Neural progenitor cell (in vitro differentiated cells): ENCODE measurements around the gene CBFA2T3. TPM values are rescaled to one million over a fixed set of nuclear protein-coding genes. Genes with fewer than 3 reads are reported as not detected.

Experiments
- DNase-seq: peaks from one replicate; pipeline ENCODE4 v3.0.0-alpha.2; 2016; ENCODE audit warnings: low spot score
- H2AFZ ChIP-seq: fragments of 200-600 bp; sonication (generic); replicated peaks from 2 replicates; pipeline ENCODE4 v1.6.1; 2016; ENCODE audit warnings: antibody characterized with exemption
- H3F3A ChIP-seq: fragments of 200-600 bp; sonication (generic); 2 replicates; pipeline ENCODE4 v1.6.1; 2016; ENCODE audit warnings: antibody characterized with exemption, low read depth
- H3K27ac ChIP-seq: fragments of 200-600 bp; sonication (generic); 2 replicates; pipeline ENCODE4 v1.5.1; 2016; ENCODE audit warnings: mild to moderate bottlenecking
- H3K27me3 ChIP-seq: fragments of 200-600 bp; sonication (generic); 2 replicates; pipeline ENCODE4 v1.6.1; 2016; ENCODE audit warnings: mild to moderate bottlenecking, moderate library complexity
- H3K36me3 ChIP-seq: fragments of 200-600 bp; sonication (generic); 2 replicates; pipeline ENCODE4 v1.5.1; 2016
- H3K4me1 ChIP-seq: fragments of 200-600 bp; sonication (generic); 2 replicates; pipeline ENCODE4 v1.6.1; 2016; ENCODE audit warnings: mixed run types
- H3K4me2 ChIP-seq: fragments of 200-600 bp; sonication (generic); 2 replicates; pipeline ENCODE4 v1.6.1; 2016
- H3K4me3 ChIP-seq: fragments of 200-600 bp; sonication (generic); 2 replicates; pipeline ENCODE4 v1.5.1; 2016
- H3K79me2 ChIP-seq: fragments of 200-600 bp; sonication (generic); 2 replicates; pipeline ENCODE4 v1.6.1; 2016; ENCODE audit warnings: low read depth
- H3K9ac ChIP-seq: fragments of 200-600 bp; sonication (generic); 2 replicates; pipeline ENCODE4 v1.6.1; 2016
- H3K9me3 ChIP-seq: fragments of 200-600 bp; sonication (generic); 2 replicates; pipeline ENCODE4 v1.5.1; 2016; ENCODE audit warnings: low read depth
- H4K20me1 ChIP-seq: fragments of 200-600 bp; sonication (generic); 2 replicates; pipeline ENCODE4 v1.6.1; 2016; ENCODE audit warnings: low read depth
- H3K27ac Mint-ChIP-seq: 3 replicates; pipeline ENCODE4 v1.8.0; 2021; ENCODE audit warnings: mixed read lengths
- H3K27me3 Mint-ChIP-seq: 2 replicates; pipeline ENCODE4 v1.8.0; 2022; ENCODE audit warnings: low read depth, mild to moderate bottlenecking, inconsistent platforms, moderate library complexity, mixed read lengths; ENCODE audit not compliant: insufficient read depth
- H3K36me3 Mint-ChIP-seq: 3 replicates; pipeline ENCODE4 v1.8.0; 2021; ENCODE audit warnings: mixed read lengths
- H3K4me1 Mint-ChIP-seq: 3 replicates; pipeline ENCODE4 v1.8.0; 2021; ENCODE audit warnings: mixed read lengths
- H3K4me3 Mint-ChIP-seq: 3 replicates; pipeline ENCODE4 v1.8.0; 2021; ENCODE audit warnings: mild to moderate bottlenecking, moderate library complexity, mixed read lengths
- H3K9me3 Mint-ChIP-seq: 3 replicates; pipeline ENCODE4 v1.8.0; 2020; ENCODE audit warnings: mixed read lengths
- EZH2 ChIP-seq: fragments of 200-600 bp; sonication (generic); IDR thresholded peaks from 2 replicates; pipeline ENCODE4 v1.6.1; 2017; ENCODE audit warnings: antibody characterized with exemption, mild to moderate bottlenecking, moderate library complexity
- EZH2phosphoT487 ChIP-seq: fragments of 200-600 bp; sonication (generic); IDR thresholded peaks from 2 replicates; pipeline ENCODE4 v1.6.1; 2017; ENCODE audit warnings: antibody characterized with exemption
- total RNA-seq: library from RNA; depleted of rRNA; stranded (reverse); fragments of >200 nt; gene quantifications from 2 replicates; pipeline ENCODE4 v1.2.3, GENCODE V29; 2015; ENCODE audit warnings: low replicate concordance
- TF ChIP-seq, protein P1 (sequence below): fragments of 200-600 bp; sonication (generic); IDR thresholded peaks from 2 replicates; pipeline ENCODE4 v1.5.1; 2017; ENCODE audit warnings: antibody characterized with exemption, mild to moderate bottlenecking

The CBFA2T3 gene
- total RNA-seq, 1 donor from 2014 or later = 0.22 TPM

DNA sequence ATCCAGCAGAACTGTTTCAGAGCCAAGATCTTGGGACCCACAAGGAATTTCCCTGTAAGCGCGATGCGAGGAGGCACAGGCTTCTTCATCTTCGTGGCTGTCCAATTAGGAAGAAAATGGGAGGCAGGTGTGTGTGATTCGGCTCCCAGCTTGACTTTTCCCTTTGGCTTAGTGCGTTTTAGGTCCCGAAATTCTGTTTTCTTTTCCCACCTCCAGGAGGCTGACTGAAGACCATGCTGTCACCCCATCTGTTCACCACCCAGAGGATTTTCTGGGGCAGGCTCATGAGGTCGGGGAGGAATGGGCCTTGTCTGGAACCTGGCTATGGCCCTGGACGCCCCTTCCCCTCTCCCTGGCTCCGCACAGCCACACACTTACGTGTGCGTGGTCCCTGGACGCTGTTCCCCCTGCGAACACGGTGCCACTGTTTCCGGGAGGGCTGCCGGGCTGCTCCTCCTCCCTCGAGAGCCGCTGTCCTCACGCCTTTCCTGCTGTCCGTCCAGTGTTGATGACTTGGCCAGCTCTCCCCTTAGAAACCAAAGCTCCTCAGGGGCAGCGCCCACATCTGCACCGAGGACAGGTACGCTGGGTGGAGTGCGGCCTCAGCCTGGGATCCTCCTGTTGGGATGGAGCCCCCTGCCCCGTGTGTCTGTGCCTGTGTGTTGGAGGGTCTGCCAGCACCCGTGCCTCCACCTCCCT, 107.9 kb downstream of the CBFA2T3 start:
- H3F3A ChIP-seq = no peaks in the 10 kb centered on the region
- no peaks in the 10 kb centered on the region for H3K27me3 ChIP-seq
- H3K9me3 Mint-ChIP-seq = no peaks in the 10 kb centered on the region

DNA sequence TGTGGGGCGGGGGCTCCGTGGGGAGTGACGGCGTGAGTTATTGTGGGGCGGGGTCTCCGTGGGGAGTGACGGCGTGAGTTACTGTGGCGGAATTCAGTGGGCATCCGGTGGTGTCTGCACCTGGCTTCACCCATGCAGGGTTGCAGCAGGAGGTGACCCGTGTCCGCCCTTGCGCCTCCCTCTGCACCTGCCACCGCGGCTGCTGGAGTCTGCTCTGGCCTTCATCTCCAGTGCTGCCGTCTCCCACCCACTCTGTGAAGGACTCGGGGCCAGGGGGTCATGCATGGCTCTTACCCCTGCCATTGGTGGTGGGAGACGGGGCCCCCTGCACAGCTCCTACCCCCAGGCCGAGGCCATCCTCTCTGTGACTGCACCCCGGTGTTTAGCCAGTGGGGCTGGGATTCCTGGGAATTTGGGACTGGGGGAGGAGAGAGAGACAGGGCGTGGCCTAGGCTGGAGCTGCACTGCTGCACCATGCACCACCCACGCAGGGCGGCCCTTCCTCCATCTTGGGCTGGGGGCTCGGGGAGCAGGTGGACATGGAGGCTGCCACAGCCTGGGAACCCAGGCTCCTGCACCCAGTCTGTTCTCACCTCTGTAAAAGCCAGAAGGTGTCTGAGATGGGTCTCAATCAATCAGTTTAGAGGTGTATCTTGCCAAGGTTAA, 109.3 kb downstream of the CBFA2T3 start:
- Mint-ChIP-seq H3K36me3 (no peaks in the 10 kb centered on the region), H3K27ac (no peak overlapping the region), H3K4me3 (no peak overlapping the region), H3K4me1 (no peaks in the 10 kb centered on the region), H3K27me3 (peaks cover 2% of the 10 kb centered on the region), H3K9me3 (no peaks in the 10 kb centered on the region)
- H3K27me3 ChIP-seq = no peaks in the 10 kb centered on the region
- H3K4me1 ChIP-seq = no peaks in the 10 kb centered on the region
- no peak overlapping the region for H3K27ac ChIP-seq
- H3K79me2 ChIP-seq = no peaks in the 10 kb centered on the region
- no peaks in the 10 kb centered on the region for H3F3A ChIP-seq
- H3K4me3 ChIP-seq = no peak overlapping the region
- H3K9me3 ChIP-seq = no peaks in the 10 kb centered on the region
- no peaks in the 10 kb centered on the region for H3K36me3 ChIP-seq
- TF ChIP-seq EZH2 (no peak), EZH2phosphoT487 (no peak)
- TF ChIP-seq, protein P1, sequence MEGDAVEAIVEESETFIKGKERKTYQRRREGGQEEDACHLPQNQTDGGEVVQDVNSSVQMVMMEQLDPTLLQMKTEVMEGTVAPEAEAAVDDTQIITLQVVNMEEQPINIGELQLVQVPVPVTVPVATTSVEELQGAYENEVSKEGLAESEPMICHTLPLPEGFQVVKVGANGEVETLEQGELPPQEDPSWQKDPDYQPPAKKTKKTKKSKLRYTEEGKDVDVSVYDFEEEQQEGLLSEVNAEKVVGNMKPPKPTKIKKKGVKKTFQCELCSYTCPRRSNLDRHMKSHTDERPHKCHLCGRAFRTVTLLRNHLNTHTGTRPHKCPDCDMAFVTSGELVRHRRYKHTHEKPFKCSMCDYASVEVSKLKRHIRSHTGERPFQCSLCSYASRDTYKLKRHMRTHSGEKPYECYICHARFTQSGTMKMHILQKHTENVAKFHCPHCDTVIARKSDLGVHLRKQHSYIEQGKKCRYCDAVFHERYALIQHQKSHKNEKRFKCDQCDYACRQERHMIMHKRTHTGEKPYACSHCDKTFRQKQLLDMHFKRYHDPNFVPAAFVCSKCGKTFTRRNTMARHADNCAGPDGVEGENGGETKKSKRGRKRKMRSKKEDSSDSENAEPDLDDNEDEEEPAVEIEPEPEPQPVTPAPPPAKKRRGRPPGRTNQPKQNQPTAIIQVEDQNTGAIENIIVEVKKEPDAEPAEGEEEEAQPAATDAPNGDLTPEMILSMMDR = no peak
- no peaks in the 10 kb centered on the region for H4K20me1 ChIP-seq
- no peak overlapping the region for H2AFZ ChIP-seq
- no peak for DNase-seq
- H3K9ac ChIP-seq = no peak overlapping the region
- no peak overlapping the region for H3K4me2 ChIP-seq

More for the DNA sequence above, 107.9 kb downstream of the CBFA2T3 start:
- Histone ChIP-seq H3K27ac (no peak overlapping the region), H3K9me3 (no peaks in the 10 kb centered on the region), H3K4me3 (no peak overlapping the region), H2AFZ (no peak overlapping the region), H4K20me1 (no peaks in the 10 kb centered on the region), H3K4me2 (no peak overlapping the region), H3K4me1 (no peaks in the 10 kb centered on the region), H3K36me3 (no peaks in the 10 kb centered on the region), H3K9ac (no peak overlapping the region), H3K79me2 (no peaks in the 10 kb centered on the region)
- peak overlapping the region; percentile 50 for H3K4me3 Mint-ChIP-seq
- TF ChIP-seq, protein P1 = no peak
- TF ChIP-seq EZH2 = no peak
- no peak for TF ChIP-seq EZH2phosphoT487
- H3K4me1 Mint-ChIP-seq = no peaks in the 10 kb centered on the region
- no peaks in the 10 kb centered on the region for H3K36me3 Mint-ChIP-seq
- H3K27ac Mint-ChIP-seq = no peak overlapping the region
- DNase-seq = no peak
- peaks cover 4% of the 10 kb centered on the region for H3K27me3 Mint-ChIP-seq

DNA sequence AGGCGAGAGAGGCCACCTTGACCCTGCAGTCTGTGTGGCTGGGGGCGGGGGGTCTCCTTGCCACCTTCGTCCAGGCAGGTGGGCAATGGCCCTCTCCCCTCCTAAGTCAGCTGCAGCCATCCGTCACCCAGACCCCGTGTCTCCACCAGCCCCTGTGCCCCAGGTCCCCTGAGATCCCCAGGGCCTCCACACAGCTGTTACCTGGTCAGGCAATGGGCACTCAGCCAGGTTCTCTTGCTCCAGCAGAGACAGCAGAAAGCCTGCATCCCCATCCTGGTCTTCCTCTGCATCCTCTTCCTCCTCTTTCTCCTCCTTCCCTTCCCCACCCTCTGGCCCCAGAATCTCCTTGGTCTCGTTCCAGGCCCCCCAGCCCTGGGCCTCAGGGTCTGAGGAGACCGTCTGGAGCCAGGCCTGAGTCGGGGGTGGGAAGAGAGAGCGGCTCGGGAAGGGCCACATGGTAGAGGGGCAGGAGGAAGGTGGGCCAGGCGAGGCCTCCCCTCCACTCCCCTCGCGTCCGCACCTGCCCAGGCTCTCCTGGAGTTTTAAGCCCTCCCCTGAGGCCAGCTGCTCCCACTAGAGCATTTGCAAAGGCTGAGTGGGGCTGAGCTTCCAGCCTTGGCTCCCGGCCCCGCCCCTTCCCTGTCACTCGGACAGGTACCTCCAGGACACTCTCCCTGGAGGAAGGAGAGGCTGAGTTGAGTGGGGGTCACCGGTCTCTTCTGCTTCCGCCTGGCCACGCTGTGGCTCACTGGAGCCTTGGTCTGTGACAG, 110.7 kb downstream of the CBFA2T3 start, which contains the start of gene PABPN1L:
Gene PABPN1L, minus strand, starts transcription at position 510 of the 770 bp plus-strand sequence. Its CDS starts 54 bp downstream, at position 456.
- Histone ChIP-seq H4K20me1 (no peaks in the 10 kb centered on the region), H3K27me3 (no peaks in the 10 kb centered on the region), H3K79me2 (no peaks in the 10 kb centered on the region), H3K9me3 (no peaks in the 10 kb centered on the region), H3K9ac (peak within 1 kb of the TSS; percentile 49), H3K27ac (no peak within 1 kb of the TSS), H2AFZ (no peak within 1 kb of the TSS), H3F3A (no peaks in the 10 kb centered on the region), H3K4me3 (no peak within 1 kb of the TSS), H3K4me1 (no peaks in the 10 kb centered on the region), H3K4me2 (no peak within 1 kb of the TSS), H3K36me3 (no peaks in the 10 kb centered on the region)
- Mint-ChIP-seq H3K4me1 (no peaks in the 10 kb centered on the region), H3K9me3 (no peaks in the 10 kb centered on the region), H3K27me3 (peaks cover 2% of the 10 kb centered on the region), H3K27ac (peak within 1 kb of the TSS; percentile 94), H3K36me3 (no peaks in the 10 kb centered on the region), H3K4me3 (no peak within 1 kb of the TSS)
- no peak for TF ChIP-seq EZH2
- TF ChIP-seq, protein P1 = no peak
- TF ChIP-seq EZH2phosphoT487 = no peak
- no peak for DNase-seq
